Stimulated activated CD4-positive, alpha-beta T cell treated with anti-CD3 and anti-CD28 coated beads, Interleukin-1b, Interleukin-23, amount 100 ng/mL, for 24 hours (primary cell): ENCODE data around the gene CDNF.
"Not testable (repeated sequence)": the region's sequence is repeated elsewhere in the genome, so short reads cannot be mapped to it uniquely, and the experiment has no call there.

Experiments used
- DNase-seq, 4 experiments: peaks; one replicate each; pipeline ENCODE4 v3.0.0-alpha.2; 2020; ENCODE audit warnings: low read depth in 4 of 4, low spot score in 1 of 4

Gene CDNF

DNA sequence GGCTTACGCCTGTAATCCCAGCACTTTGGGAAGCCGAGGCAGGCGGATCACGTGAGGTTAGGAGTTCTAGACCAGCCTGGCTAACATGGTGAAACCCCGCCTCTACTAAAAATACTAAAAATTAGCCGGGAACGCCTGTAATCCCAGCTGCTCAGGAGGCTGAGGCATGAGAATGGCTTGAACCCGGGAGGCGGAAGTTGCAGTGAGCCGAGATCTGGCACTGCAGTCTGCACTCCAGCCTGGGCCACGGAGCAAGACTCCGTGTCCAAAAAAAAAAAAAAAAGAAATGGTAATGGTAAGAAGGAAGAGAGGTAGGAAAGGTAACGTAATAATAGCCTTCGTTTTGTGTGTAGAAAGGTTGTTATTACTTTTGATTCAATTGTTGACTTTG, 1.5 kb upstream of the CDNF start:
- DNase-seq, result no peak

DNA sequence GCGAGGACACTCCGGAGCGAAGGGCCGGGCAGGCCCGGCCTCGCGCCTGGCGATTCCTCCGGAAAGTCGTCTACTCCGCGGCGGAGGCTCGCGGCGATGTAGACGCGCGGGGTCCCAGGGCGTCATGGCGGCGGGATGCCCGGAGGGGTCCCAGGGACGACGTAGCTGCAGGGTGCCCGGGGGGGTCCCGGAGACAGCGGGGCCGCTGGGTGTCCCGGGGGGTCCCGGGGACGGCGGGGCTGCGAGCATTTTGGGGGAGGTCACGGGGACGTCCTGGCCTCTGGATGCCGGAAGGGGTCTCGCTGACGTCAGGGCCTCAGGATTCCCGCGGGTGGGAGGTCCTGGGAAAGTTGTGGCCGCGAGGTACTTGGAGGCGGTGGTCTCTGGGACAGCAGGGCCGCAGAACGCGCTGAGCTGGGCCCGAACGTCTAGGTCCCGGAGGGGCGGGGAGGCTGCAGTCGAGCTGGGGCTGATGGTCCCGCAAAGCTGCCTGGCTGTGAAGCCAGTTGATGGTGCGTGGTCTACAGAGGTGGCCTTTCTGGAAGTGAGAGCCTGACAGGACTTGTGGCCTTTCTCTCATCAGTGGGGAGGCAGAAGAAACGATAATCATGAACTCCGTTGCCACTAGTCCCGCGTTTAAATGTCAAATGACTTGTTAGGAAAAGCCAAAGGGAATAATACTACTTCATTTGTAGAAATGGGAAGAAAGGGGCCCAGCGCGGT, 906 bp upstream of the CDNF start:
- peak in 1 of 4 experiments; percentile 1 for DNase-seq

DNA sequence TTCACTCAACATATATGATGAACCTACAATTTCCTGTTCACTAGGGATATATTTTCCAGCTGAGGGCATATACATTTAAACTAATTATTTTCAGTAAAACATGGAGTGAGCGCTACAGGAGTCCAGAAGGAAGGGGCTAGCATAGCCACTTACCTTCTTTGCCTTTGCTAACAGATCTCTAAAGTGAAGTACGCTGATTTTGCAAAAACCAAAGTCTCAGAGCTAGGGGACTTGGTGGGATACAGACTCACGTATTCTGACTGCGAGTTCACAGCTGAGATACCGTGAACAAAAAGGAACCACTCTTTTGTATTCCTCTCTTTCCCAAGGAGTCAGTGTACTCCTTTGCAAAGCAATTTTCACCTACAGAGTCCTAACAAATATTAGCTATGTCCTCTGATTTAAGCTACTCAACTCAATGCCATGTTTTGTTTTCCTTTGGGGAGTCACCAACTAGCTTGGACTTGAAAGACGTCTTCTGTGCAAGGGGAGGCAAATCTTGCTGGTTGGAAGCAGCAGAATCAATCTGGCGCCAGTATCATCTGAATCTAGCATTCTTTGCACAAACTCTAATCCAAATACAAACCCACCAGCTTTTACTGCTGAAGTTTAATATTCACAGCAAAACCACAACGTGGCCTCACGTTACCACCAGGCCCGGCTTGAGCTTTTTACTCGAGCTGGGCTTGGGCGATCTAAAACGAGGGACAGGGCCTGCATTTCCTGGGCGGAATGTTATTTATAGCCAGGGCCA, 657 bp downstream of the CDNF start:
- DNase-seq, result no peak

DNA sequence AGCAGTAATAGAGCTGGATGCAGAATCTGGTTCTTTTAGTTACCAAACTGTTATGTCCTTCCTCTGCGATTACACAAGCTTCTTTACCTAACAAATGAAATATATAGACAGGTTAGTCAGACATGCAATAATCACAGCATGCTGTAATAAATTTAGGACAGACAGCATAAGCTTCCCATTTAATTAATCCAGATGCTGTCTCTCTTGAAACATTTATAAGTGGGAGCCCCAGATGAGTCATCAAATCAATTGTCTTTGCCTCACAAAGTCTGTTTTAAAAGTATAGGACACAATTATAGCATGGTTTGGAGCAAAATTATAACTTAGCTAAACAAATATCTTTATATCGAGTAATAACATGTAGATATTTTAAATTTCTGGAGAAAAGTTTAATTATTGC, 1.6 kb downstream of the CDNF start:
- no peak for DNase-seq

DNA sequence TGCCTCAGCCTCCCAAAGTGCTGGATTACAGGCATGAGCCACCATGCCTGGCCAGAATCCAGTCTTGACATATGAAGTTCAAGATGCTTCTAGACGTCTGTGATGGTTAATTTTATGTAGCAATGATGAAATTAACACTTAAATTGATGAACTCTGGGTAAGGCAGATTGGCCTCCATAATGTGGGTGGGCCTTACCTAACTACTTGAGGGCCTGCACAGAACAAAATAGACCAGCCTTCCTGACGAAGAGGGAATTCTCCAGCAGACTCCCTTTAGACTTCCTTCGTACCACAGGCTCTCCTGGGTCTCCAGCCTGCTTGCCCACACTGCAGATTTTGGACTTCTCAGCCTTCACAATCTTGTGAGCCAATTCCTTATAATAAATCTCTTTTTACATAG, 4.7 kb downstream of the CDNF start:
- no peak for DNase-seq

DNA sequence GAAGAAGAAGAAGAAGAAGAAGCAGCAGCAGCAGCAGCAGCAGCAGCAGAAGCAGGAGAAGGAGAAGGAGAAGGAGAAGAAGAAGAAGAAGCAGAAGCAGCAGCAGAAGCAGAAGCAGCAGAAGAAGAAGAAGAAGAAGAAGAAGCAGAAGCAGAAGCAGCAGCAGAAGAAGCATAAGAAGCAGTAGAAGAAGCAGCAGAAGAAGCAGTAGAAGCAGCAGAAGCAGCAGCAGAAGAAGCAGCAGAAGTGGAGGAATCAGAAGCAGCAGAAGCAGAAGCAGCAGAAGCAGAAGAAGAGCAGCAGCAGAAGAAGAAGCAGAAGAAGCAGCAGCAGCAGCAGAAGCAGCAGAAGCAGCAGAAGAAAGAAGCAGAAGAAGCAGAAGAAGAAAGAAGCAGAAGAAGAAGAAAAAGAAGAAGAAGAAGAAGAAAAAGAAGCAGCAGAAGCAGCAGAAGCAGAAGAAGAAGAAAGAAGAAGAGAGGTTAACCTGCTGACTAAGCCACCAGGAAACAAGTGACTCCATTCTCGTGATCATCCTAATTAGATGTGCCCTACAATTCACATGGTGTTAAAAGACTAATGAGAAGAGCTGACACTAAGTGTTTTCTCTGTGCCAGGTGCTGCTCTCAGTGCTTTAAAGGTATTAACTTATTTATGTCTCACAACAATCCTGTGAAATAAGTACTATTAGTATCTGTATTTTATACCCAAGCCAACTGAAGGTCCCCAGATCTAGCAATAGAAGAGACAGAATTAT, 11.6 kb downstream of the CDNF start:
- no peak for DNase-seq

DNA sequence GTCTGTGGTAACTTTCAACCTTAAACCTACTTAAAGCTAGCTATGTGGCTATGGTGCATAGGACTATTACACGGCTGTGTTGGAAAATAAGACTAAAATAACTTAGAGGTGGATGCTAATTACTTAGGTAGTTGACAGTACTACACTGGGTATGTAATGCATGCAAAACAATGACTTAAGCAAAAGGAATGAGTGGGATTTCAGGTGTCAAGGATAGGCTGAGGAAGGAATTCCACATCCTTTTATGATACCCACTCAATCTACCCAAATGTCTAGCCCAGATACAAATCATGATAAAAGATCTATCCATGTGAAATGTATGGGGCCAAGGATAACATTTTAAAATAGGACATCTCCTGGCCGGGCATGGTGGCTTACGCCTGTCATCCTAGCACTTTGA, 13.9 kb downstream of the CDNF start:
- DNase-seq, result no peak

DNA sequence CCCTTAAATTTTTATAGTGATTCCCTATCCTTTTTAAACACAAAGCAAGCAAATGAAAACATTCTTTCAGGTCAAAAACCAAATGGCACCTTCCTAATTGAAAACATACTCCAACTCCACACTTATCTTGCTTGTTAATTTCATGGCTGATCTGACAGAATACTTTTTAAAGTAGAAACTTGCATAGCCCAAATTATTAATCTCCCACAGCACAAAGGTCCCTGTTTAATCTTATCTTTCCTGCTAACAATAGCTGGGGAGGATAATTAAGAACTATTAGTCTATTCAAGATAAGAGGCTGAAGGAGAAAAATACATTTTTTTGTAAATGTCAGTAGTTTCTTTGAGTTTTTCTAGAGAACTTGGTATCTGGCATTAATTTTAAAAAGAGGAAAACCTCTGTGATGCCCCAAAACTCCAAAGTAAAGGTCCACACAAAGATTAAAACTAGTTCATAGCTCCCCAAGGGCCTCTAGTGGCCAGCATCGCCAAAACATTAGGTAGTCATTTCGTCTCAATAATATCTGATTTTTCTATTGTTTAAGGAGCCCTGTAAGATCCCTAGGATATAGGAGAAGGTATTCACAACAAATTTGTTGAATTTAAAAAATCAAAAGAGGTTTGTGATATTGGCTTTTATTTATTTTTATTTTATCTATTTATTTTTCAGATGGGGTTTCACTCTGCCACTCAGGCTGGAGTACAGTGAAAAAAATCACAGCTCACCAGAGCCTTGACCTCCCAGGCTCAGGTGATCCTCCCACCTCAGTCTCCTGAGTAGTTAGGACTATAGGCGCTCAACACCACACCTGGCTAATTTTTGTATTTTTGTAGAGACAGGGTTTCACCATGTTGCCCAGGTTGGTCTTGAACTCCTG, 14.7 kb downstream of the CDNF start:
- peak in 1 of 4 experiments; percentile 14 for DNase-seq

DNA sequence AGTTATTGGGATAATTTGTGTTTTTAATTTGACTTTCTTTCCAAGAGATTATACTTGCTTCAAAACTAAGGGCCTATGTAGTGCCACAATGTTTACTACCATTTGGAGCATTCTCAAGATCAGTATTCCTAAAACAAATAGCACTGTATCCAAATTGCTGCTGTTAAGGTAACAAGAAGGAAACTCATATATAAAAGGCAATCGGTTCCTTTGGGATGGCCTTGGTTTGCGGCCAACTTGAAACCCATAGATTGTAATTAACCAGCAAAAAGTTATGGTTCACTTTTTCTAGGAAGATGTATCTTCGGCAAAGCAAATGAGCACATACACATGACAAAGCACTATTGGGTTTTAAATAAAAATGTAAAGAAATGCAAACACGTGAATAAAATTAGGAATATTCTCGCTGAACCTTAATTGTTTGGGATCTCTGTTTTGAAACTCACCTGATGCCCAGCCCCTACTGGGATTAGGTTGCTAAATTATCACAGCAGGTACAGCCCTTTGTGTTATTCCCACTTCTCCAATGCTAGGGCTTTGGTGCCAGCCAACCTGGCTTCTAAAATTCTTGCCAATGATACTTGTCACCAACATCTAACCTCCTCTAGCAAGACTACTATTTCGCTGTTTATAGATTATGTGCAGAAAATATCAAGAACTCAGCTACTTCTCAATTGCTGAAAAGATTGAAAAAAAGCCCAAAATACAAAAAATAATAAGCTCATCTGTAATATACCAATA, 16.0 kb downstream of the CDNF start:
- no peak for DNase-seq

DNA sequence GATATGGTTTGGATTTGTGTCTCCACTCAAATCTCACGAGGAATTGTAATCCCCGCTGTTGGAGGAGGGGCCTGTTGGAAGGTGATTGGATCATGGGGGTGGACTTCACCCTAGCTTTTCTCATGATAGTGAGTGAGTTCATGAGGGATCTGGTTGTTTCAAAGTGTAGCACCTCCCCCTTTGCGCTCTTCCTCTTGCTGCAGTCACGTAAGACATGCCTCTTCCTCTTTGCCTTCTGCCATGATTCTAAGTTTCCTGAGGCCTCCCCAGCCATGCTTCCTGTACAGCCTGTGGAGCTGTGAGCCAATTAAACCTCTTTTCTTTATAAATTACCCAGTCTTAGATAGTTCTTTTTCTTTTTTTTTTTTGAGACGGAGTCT, 17.1 kb downstream of the CDNF start:
- no peak for DNase-seq

DNA sequence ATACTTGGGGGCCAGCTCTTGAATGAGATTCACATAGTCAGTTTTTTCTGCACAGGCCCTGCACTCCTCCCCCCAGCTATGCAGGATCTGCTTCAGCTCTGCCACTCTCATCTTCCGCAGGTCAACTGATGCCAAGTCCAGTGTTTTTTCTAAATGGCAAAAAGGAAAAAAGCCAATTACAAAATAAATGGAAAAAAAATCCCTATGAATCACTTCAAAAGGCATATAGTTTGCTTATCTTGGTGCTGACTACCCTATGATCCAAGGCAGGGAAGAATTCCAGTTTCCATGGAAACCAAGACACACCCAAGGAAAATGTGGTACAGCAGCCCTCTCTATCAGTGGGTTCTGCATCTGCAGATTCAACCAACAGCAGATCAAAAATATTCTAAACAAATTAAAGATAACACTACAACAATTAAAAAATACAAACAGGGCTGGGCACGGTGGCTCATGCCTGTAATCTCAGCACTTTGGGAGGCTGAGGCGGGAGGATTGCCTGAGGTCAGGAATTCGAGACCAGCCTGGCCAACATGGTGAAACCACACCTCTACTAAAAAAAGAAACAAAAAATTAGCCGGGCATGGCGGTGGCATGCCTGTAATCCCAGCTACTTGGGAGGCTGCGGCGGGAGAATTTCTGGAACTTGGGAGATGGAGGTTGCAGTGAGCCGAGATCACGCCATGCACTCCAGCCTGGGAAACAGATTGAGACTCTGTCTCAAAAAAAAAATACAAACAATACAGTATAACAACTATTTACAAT, 17.6 kb downstream of the CDNF start:
- DNase-seq, result no peak

DNA sequence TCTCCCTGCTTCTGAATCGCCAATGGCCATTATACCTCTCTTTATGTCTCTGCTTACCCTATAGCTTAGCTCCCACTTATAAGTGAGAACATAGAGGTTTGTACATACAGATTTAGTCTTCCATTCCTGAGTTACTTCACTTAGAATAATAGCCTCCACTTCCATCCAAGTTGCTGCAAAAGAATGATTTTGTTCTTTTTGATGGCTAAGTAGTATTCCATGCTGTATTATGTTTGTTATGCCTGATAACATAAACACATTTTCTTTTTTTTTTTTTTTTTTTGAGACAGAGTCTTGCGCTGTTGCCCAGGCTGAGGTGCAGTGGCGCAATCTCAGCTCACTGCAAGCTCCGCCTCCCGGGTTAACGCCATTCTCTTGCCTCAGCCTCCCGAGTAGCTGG, 21.1 kb downstream of the CDNF start:
- not testable (repeated sequence) for DNase-seq

DNA sequence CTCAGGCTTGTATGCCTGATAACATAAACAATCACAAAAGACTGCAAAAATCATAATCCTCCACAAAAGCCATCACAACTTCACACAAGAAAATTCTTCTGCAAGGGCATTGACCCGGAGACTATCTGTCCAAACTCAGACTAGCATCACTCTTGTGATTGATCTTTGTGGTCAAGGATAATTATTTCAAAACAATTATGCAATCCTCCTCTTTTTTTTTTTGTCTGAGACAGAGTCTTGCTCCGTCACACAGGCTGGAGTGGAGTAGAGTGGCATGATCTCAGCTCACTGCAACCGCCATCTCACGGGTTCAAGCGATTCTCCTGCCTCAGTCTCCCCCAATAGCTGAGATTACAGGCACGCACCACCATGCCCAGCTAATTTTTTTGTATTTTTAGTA, 22.2 kb downstream of the CDNF start:
- no peak for DNase-seq

DNA sequence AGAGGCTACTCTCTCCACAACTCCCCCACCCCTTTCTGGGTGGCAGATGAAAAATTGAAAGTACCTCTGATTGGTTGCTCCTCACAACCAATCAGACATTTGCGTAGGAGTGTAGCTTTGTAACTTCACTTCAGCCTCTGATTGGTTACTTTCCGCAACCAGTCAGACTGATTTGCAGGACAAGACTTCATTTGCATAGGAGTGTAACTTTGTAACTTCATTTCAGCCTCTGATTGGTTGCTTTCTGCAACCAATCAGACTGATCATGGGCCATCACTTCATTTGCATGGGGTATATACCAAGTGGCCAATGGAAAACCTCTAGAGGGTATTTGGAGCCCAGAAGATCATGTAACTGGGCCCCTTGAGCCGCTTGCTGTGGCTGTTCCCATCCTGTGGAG, 25.6 kb downstream of the CDNF start:
- DNase-seq, result no peak

DNA sequence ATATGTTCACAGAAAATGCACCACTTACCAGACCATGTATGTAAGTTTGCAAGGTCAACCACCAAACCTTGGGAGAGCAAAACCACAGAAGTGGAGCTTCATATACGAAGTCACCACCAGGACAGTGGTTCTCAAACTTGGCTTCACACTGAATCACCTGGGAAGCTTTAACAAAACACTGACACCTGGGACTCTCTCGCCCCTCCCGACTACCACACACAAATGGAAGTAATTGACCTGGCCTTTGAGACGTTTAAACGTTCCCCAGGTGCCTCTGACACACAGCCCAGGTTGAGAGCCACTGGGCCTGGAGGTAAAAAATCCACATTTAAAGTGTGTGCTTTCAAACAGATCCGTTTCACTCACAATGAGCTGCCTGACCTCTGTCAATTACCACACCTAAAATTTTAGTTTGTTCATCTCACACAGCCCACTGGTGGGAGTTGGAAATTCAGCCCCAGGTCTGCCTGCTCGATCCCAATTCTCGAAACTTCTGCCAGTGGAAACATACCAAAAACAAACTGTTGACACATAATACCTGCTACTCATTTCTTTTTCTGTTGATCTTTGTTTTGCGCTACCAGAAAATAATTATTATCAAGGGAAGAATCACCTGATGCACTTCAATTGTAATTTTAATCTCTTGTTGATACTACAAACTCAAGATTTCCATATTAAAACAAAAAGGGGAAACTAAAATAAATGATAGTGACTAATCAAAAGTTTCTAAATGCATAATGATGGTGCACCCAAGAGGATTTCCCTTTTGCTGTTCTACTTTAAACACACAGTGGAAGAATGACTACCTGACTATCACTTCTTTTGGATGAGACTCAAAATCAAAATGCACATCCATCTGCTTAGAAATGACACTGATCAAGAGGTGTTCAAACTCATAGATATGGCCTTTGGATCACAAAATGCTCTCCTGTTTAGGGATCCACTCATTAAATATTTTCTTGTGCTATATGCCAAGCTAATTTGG, 26.6 kb downstream of the CDNF start:
- DNase-seq, result no peak

DNA sequence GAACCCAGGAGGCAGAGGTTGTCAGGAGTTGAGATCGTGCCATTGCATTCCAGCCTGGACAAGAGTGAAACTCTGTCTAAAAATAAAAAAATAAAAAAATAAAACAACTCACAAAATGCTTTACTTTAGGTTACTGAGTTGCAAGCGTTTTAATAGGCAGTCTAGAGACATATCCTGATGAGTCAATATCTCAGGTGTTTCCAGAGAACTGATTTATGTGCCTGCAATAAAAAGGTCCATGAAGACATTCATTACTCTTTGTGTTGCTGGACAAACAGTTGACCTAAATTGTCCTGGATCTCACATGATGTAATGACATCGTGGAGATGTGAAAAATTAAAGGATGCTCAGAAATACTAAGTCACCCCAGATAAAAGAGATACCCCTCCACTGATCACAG, 31.5 kb downstream of the CDNF start:
- no peak for DNase-seq

DNA sequence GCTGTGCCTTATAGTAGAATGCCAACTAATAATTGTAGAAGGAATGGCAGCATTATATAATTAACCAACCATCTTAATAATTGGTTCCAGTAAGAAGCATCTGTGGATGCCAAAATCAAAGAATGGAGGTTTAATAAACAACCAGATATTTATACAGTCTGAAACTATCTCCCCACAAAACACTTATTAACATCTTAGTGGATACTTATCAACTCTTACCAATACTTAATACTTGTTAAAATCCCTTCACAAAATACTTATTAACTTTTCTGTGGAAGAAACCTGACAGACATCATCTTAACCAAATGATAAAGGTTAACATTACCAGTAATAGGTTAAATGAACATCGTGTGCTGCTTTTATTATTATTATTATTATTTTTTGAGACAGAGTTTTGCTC, 34.0 kb downstream of the CDNF start:
- DNase-seq, result no peak

DNA sequence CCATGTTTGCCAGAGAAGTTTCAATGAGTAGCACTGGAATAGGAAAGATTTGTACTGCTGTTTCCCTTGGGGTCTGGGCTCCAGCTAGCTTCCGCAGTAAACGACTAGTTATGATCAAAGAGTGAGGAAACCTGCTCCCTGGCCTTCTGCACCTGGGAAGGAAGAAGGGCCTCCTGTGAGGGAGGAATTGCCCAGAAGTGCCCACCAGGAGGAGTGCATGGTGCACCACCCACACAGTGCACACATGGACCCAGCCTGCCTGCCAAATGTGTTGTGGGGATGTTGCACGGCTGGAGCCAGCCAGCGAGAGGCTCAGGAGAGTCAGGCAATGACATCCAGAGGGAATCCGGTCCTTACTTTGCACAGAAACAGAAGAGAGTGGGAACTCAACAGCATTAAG, 36.1 kb downstream of the CDNF start:
- DNase-seq, result no peak

DNA sequence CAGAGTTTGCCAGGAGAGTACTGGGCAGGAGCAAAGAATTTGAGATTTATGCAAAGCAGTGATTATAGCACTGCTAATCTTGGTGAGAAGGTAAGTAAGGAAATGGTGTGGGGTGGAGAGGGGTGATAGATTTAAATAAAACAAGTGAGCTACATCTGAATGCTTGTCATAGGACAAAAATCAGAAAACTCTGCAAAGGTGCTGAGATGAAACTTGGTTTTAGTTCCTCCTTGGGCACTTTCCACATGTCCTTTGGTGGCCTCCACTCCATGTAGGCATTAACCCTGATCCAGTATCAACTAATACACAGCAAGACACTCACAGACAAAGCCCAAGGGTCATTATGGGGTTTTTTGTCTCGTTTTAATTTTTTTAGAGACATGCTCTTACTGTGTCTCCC, 37.4 kb downstream of the CDNF start:
- no peak for DNase-seq
